HG02981 (cell line): ENCODE measurements around the gene ASB6.
"Not testable (repeated sequence)": the region's sequence is repeated elsewhere in the genome, so short reads cannot be mapped to it uniquely, and the experiment has no call there.

Source experiments
- ATAC-seq: cut with Tn5 transposase; IDR thresholded peaks from one replicate; pipeline ENCODE4 v1.9.1; 2021; ENCODE audit warnings: mild to moderate bottlenecking, moderate library complexity; ENCODE audit not compliant: unreplicated experiment

ASB6 gene

DNA sequence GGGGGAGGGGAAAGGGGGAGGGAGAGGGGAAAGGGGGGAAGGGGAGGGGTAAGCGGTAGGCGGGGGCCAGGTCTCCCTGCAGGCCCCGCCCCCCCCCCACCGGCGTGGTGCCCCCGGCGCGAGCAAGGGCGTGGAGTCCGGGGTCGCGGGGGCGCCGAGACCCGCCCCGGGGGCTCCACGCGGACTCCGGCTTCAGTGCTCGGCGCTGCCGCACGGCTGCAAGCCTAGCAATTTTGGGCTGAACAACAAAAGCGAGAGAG, 31.8 kb downstream of the ASB6 start:
- ATAC-seq = no peak

DNA sequence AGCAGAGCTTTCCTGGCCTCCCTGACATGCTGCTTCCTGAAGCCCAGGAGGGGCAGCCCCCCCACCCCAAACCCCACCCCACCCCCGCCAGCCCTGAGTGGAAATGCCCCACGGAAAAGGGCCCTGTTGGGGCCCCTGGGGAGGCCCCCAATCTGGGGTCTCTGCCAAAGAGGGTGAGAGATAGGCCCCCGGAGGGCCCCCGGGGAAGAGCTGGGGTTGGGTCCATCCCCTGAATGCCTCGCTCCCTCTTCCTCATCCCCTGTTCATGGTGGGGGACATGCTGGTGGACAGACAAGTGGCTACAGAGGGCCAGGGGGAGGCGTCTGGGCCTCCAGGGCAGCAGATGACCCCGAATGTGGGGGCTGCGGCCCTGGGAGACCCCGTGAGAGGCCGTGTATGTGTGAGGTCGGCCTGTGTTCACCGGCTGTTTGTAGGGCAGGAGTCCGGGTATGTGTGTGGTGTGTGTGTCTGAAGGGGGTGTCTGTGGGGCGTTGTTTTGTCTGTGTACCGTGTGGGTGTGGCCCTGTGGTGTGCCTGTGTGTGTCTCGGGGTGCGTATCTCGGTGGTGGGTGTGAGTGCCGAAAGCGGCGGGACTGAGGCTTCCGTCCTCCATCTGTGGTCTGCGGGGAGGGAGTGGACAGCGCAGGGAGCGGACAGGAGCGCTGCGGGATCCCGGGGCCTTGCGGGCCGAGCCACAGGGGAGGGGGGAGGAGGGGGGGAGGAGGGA, 32.3 kb downstream of the ASB6 start:
- ATAC-seq = no peak

DNA sequence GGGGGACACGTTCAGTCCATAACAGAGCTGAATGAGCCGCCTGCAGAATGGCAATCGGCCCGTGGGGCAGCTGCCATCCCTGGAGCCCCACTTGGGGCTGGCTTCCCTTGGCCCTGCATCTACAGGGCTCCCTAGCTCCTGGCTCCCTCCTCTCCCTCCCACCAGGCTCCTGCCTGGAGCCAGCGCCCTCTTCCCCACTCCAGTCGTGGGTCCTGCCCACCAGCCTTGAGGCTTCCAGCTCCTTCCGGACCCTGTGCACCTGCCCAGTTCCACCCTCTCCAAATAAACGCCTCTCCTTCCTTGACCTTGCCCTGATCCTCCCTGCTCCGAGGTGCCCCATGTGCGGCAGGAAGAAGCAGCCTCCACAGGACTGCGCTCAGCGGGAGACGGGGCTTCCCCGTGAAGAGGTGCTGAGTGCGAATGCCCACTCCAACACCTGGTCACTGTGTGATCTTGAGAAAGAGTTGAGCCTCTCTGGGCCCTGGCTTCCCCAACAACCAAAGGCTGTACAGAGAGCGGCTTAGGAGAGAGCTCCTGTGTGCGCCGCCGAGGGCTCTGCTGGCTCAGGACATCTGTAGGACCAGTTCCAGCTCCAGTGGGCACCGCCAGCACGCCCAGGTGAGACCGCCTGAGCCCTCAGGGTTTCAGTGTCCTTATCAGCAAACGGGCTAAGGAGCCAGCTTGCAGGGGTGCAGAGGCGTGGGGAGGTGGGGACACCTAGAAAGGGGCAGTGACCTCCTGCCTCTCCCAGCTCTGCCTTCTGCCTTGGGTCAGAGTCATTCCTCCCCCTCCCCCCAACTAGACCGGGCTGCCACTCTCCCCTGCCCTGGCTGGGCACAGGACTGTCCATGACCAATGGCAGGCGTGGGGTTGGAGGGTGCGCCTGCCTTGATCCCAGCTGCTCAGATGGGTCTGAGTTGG, 33.1 kb downstream of the ASB6 start:
- ATAC-seq = no peak

DNA sequence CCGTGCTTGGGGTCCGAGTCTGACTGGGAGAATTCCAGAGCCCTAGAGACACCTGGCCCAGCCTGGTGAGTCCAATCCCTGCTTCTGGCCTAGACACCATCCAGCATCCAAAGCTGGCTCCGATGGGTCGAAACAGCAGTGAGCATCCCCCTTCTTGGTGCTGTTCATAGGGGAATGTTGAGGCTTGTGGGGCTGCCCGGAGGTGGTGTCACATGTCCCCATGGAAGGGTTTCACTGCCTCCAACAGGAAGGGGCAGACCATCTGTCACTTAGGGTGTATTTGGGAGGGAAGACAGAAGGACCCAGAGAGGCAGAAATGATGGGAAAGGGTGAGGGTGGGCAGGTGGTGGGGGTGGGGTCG, 34.9 kb downstream of the ASB6 start:
- ATAC-seq = no peak

DNA sequence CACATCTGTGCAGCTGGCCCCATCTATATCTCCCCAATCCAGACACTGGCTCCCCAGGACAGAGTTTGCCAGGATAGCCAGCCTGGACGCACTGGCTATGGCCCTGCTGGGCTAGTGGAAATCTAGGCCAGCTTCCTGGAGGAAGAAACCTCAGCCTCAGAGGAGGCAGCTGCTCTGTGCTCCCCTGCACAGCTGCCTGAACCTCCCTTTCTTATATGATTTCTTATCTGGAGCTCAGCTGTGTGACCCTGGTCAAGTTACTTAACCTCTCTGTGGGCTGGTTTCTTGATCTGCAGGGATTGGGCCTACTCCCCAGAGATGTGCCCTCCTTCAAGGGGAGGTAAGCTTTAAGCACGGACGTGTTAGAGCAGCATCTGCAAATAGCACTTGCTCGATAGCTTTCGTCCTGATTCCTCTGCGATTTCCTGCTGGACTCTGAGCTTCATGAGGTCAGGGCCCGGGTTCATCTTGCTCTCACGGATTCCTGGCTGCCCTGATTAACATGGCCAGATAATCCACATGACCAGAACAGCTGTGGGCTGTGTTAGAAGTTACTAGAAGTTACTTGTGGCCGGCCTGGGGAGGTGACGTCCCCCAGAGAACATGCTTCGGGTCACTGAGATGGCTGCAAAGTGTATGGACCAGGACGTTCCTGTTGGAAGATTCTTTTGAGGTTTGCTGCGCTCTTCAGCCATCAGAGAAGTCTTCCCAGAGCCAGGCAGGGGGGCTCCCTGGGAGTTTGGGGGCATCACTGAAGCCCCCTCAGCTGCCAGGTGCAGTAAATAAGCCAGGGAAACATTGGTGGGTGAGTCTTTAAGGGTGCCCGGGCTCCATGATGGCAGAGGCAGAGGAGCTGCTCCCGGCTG, 35.6 kb downstream of the ASB6 start:
- no peak for ATAC-seq

DNA sequence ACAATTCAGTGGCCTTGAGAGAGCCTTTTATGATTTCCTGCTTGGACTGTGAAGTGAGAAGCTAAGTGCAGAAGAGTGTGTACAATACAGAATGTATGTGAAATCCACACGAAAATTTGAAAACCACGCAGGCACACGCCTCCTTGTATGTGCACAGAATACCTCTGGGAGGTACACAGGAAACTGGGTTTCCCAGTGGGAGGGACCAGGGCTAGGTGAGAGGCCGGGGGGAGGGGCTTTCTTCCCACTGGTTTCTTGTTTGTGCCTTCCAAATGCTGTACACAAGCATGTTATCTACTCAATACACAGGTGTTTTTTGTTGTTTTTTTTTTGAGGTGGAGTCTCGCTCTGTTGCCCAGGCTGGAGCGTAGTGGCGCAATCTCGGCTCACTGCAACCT, 37.2 kb downstream of the ASB6 start:
- no peak for ATAC-seq

DNA sequence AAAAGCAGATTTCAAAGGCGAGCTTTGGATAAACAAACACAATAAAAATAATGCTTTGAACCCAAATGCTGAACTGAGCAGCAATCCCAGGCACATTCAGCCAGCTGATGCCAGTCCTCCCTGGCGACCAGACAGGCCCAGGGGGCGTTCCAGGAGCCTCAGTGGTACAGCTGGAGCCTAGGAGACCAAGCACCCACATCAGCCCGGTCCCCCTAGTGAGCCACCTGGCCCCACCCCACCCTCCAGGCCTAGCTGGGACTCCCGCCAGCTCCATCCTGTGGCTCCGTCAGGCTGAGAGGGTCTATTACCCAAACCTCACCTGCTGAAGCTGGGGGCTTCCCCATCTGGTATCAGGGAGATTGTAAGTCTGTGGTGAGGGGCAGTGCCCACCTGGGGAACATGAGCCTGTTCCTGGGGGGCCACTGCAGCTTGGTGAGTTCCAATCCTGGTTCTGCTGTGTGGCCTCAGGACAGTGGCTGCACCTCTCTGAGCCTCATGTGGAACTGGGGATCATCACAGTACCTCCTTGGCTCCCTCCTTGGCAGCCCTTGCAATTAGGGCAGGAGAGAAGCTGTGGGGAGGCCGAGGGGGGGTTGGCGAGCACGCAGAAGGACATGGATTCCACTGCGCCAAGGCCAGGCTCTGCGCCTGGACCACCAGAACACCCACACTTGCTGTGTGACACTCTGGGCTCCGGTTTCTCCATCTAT, 37.7 kb downstream of the ASB6 start:
- ATAC-seq = no peak

DNA sequence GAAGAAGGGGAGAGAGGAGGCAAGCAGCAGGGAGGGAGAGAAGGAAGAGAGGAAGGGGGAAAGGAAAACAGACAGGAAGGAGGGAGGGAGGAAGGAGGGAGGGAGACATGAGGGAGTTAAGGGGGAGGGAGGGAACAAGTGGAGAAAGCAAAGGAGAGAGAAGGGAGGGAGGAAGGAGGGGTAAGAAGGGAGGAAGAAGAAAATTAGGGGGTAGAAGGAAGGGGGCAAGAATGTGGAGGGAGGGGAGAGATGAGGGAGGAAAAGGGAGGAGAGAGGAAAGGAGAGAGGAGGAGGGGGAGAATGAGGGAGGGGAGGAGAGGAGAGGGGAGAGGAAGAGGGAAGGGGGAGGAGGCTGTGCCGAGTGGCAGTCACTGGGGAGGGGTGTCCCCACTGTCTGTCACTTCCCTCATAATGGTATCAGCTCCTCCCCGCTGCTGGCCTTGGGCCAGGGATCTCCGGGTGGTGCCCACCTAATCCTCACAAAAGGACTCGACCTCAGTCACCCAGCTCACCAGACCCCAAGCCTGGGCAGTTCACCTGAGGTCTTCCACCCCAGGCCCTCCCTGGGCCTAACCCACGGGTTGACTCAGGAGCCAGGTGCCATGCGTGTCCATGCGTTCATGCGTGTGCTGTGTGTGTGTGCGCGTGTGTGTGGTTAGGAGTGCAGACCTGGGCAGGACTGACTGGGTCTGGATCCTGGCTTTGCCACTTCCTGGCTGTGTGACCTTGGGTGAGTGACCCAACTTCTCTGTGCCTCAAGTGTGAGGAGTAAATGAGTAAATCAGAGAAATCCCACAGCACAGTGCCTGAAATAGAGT, 39.1 kb downstream of the ASB6 start:
- ATAC-seq = no peak

DNA sequence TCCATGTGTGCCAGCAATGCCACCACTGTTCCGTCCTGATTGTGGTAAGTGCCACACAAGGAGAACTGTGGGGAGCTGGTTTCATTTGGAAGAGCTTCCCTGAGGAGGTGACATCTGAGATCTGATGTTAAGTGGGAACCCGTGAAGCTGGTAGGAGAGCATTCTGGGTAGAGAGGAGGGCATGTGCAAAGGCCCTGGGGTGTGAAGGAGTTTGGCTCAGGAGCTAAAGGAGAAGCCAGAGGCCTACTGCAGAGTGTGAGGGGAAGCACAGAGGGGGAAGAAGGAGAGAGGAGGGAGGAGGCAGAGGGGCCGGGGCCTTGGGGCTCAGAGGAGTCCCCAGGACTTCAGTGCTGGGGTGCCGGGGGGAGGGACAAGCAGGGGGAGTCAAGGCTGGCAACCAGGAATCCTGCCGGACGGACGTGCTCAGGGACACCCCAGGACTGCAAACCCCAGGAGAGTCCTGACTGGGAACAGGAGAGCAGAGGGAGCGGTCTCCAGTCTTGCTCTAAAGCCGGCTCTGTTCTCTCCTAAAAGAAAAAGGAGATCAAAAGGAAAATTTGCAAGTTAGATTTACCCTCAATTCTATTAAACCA, 40.8 kb downstream of the ASB6 start:
- ATAC-seq = no peak

DNA sequence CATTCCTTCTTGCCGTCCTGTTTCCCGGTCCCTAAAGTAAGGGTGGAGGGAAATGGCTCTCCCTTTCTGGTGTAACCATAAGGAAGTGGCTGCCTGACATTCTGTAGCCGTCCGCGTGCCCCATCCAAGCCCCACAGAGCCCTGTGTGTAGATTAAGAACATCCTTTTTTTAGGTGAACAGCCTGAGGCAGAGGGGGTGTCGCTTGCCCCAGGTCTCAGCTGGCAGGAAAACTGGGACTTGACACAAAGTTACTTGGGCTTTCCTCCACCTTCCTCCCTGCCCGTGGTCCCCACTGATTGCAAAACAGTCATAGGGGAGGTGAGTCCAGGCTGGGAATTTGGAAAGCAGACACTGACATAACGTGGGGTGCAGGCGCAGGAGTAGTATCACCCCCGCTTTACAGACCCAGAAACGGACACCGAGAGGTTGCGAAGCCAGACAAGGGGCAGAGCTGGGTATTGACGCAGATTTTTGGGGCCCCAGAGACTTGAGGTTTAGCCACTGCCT, 43.8 kb downstream of the ASB6 start:
- ATAC-seq = no peak

DNA sequence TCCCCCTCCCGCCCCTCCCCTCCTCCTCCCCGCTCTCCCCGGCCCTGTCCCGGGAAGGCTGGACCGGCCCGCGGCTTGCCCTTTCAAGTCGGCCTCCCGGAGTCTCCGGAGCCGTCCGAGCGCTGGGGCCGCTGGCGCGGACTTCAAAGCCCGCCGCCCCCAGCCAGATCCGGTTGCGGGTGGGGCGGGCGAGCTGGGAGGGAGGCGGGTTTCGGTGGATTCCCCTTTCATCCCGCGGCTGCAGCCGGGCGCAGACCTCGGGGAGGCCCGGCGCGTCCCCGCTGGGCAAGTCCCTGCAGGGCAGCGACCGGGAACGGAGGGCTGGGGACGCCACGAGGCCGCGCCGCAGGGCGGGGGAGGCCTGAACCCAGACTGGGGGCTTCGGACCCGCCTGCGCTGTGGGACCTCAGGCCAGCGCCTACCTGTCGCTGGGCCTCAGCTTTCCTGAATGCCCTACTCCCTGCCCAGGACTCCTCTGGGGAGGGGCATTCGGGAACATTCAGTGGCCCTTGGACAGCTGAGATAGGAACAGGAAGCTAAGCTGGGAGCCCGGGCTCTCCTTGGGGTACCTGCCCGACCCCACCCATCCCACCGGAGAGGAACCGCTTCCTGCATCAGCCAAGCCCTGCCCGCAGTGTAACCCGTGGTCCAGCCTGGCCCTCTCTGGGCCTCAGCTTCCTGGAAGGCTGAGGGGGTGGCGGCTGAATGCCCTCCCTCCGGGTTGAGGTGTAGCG, 44.4 kb downstream of the ASB6 start:
- no peak for ATAC-seq

DNA sequence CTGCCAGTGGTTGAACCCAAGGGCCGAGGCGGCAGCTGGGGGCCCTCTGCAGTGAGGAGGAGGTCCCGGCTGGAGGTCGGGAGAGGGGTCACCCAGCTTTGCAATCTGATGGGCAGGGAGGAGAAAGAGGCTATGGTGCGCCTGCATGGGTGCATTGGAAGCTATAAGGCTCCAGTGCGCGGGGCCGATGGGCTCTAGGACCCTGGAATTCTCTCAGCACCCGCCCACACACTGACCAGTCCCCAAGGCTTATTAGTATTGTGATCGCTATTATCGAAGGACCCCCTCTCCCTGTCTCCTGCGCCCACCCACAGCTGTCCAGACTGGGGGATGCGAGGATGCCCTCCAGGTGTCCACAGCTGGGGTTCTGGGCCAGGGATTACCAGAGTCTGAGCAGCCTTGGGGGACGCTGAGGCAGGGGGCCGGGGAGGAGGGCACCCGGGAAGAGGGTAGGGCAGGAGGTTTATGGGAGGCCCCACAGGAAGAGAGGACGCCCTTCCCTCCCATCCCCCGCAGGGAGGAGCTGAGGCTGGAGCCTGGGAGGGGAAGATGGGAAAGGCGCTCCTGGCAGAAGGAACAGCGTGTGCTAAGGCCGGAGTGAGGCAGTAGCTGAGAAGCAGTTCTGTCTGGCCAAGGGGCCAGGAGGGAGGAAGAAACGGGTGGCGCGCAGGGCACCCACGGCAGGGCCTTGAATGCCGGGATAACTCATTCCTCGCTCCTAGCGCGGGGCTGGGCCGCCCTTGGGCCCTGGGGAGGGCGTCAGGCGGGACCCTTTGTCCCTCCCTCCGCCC, 45.2 kb downstream of the ASB6 start:
- ATAC-seq = no peak

DNA sequence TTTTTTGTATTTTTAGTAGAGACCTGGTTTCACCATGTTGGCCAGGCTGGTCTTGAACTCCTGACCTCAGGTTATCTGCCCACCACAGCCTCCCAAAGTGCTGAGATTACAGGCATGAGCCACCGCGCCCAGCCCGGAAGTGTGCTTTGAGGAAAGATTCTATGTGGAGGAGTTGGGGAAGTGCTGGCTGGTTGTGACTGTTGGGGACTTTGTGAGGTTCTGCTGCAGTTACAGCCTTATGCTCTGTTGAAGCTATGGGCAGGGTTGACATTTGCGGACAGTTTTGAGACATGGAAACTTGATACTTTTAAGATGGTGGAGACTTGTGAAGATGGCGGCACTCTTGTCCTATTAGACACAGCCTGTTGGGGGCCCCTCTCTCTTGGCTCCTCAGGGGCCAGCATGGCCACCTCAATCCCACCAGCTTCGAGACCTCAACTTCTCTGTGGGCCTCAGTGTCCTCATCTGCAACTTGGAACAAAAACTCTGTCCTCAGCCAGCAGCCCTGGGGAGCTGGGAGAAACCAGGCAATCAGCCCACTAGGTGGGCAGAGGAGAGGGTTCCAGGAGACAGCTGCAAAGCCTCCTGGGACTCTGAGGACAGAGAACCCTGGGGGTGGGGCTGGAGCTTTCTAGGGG, 45.9 kb downstream of the ASB6 start:
- no peak for ATAC-seq

DNA sequence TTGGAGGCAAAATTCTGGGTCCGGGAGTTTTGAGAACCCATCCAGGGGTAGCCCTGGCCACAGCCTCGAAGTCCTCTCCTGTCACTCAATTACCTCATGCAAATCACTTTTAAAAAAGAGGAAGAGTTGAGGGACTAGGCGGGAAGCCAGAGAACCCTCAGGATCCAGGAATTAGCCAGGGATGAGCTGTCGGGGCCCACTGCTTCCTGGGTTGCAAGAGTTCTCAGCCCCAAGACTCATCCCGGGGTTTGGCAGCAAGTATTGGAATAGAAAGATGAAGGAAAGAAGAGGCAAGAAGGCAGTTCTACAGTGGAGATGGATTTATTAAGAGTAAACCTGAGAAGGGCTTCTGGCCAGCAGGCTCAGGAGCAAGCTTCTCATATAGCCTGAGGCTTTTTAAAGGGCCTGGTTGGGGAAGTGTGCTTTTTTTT, 46.6 kb downstream of the ASB6 start:
- ATAC-seq = no peak

DNA sequence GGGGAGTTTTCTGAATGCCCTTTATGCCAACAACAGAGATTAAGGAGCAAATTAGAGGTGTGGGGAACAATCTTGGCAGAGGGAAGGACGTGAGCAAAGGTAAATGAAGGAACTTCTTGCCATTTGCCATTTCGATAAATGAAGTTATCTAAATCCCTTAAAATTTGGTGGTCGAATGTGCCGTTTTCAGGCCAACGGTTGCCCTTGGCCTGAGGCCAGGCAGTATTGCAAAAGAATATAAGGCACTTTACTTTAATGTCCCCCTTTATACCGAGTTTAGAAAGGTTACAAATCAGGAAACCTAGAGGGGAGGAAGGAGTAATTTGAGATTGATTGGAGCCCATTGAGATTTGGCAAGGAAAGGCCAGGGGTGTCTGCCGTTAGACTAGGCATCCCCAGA, 47.3 kb downstream of the ASB6 start:
- ATAC-seq = no peak

DNA sequence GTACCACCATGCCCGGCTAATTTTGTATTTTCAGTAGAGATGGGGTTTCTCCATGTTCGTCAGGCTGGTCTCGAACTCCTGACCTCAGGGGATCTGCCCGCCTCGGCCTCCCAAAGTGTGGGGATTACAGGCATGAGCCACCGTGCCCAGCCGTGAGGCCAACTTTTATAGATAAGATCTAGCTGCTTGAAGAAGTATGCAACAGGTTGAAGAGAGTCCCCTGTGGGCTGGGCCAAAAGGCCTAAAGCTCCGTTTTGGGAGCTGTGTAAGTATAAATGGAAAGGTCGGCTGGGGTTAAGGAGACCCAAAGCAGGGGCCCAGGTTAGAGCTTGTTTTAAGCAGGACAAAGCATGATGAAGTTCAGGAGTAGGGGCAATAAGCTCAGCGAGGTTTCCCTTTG, 49.2 kb downstream of the ASB6 start:
- ATAC-seq = not testable (repeated sequence)

DNA sequence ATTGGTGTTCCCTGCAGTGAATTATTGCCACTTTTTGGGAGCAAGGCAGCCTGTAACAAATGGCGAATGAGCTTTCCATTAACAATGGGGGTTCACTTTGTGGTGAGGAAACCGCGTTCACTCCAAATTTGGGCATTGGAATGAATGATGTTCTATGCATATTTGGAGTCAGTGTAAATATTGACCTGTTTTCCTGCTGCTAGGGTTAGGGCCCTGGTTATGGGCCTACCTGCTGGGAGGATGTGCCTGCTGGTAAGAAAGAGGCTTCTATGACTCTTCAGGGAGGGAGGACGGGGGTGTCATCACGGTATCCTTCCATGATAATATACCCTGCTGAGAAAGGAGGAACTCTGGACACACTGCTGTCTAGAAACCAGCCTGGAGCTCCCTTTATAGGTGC, 50.0 kb downstream of the ASB6 start:
- ATAC-seq = no peak

DNA sequence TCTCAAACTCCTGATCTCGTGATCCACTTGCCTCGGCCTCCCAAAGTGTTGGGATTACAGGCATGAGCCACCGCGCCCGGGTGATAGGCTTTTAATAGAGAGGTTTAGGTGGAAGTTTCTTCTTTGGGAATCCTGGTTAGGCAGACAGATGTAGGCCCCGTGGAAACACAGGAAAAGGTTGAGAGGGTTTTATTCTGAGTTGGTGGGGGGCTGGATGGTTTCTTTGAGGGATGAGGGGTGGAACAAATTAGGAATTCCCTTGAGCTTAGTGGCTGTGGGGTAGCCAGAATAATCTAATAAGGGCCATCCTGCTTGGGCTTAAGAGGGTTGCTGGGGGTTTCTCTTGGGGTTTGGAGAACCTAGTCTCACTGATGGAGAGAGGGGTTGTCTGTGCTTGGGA, 51.5 kb downstream of the ASB6 start:
- ATAC-seq = no peak
